HepG2 (cell line): ENCODE measurements around the gene OAT. TPM values are rescaled to one million over a fixed set of nuclear protein-coding genes. Genes with fewer than 3 reads are reported as not detected.

Experiments
- ARNT ChIP-seq: fragments of 450-650 bp; IDR thresholded peaks from 2 replicates; pipeline ENCODE4 v1.6.1; 2017
- EED ChIP-seq: sonication (generic); formaldehyde crosslinking; IDR thresholded peaks from 2 replicates; pipeline ENCODE4 v1.5.0; 2020; ENCODE audit warnings: mild to moderate bottlenecking, missing genetic modification reagents
- ELF1 ChIP-seq: sonication (generic); formaldehyde crosslinking; IDR thresholded peaks from 2 replicates; pipeline ENCODE4 v1.4.0; 2020; ENCODE audit warnings: missing genetic modification reagents
- ELF3 ChIP-seq: IDR thresholded peaks from 2 replicates; pipeline ENCODE4 v1.6.1; 2016; ENCODE audit warnings: missing genetic modification reagents, missing compliant biosample characterization
- FOXA3 ChIP-seq: IDR thresholded peaks from 2 replicates; pipeline ENCODE4 v1.6.1; 2016; ENCODE audit warnings: missing genetic modification reagents, missing compliant biosample characterization
- GABPB1 ChIP-seq: IDR thresholded peaks from 2 replicates; pipeline ENCODE4 v1.6.1; 2016; ENCODE audit warnings: mild to moderate bottlenecking, missing genetic modification reagents, moderate library complexity, missing compliant biosample characterization
- HNRNPK ChIP-seq: fragments of 200-400 bp; formaldehyde crosslinking; IDR thresholded peaks from 2 replicates; pipeline ENCODE4 v1.6.1; 2018; ENCODE audit warnings: low read length, low read depth, moderate library complexity, mild to moderate bottlenecking; ENCODE audit not compliant: poor library complexity, severe bottlenecking
- NCOA5 ChIP-seq: sonication (generic); formaldehyde crosslinking; IDR thresholded peaks from 2 replicates; pipeline ENCODE4 v1.4.0; 2020; ENCODE audit warnings: missing genetic modification reagents
- NR2F1 ChIP-seq, 2 experiments: fragments of 450-650 bp in 1 of 2; formaldehyde crosslinking in 1 of 2; IDR thresholded peaks; 2 replicates each; pipeline versions ENCODE4 v1.5.0 to v1.6.1; 2016 to 2020; ENCODE audit warnings: mild to moderate bottlenecking in 1 of 2, missing compliant biosample characterization in 1 of 2, missing genetic modification reagents in 1 of 2, moderate library complexity in 1 of 2
- POLR2AphosphoS5 ChIP-seq: IDR thresholded peaks from 2 replicates; pipeline ENCODE4 v1.6.1; 2012; ENCODE audit warnings: low read depth, low read length
- PRMT3 ChIP-seq: sonication (generic); formaldehyde crosslinking; IDR thresholded peaks from 2 replicates; pipeline ENCODE4 v1.8.1; 2022; ENCODE audit warnings: low read depth, mild to moderate bottlenecking, moderate library complexity, missing genetic modification reagents, borderline replicate concordance
- RFX1 ChIP-seq: fragments of 450-650 bp; IDR thresholded peaks from 2 replicates; pipeline ENCODE4 v1.6.1; 2017
- SKI ChIP-seq: fragments of 450-650 bp; IDR thresholded peaks from one replicate; pipeline ENCODE4 v1.6.1; 2018; ENCODE audit warnings: mild to moderate bottlenecking; ENCODE audit not compliant: partially characterized antibody
- ZNF432 ChIP-seq: sonication (generic); formaldehyde crosslinking; IDR thresholded peaks from 2 replicates; pipeline ENCODE4 v1.5.0; 2020; ENCODE audit warnings: missing genetic modification reagents, mild to moderate bottlenecking, borderline replicate concordance
- ZNF501 ChIP-seq: sonication (generic); formaldehyde crosslinking; IDR thresholded peaks from 2 replicates; pipeline ENCODE4 v1.5.1; 2020; ENCODE audit warnings: mild to moderate bottlenecking, moderate library complexity, missing genetic modification reagents
- ZNF562 ChIP-seq: sonication (generic); formaldehyde crosslinking; IDR thresholded peaks from 2 replicates; pipeline ENCODE4 v1.8.0; 2022; ENCODE audit warnings: missing genetic modification reagents, borderline replicate concordance
- ZNF768 ChIP-seq: sonication (generic); formaldehyde crosslinking; IDR thresholded peaks from 2 replicates; pipeline ENCODE4 v1.4.0; 2020; ENCODE audit warnings: missing genetic modification reagents
- ZNF841 ChIP-seq: sonication (generic); formaldehyde crosslinking; IDR thresholded peaks from 2 replicates; pipeline ENCODE4 v1.8.1; 2023; ENCODE audit warnings: missing genetic modification reagents, borderline replicate concordance
- polyA plus RNA-seq, 8 experiments: library from polyadenylated mRNA; depleted of rRNA in 3 of 8; stranded (reverse) in 7 of 8; unstranded in 1 of 8; fragments of >200 nt; fragmentation: Illumina TruSeq in 4 of 8; extraction: Trizol in 4 of 8; gene quantifications; 2 replicates each; pipeline versions ENCODE4 v1.2.1 to v1.2.3, GENCODE V29; 2011 to 2016; ENCODE audit warnings: low read depth in 4 of 8, missing spikeins in 1 of 8, mixed read lengths in 1 of 8; ENCODE audit not compliant: insufficient read depth in 1 of 8
- total RNA-seq, 5 experiments: library from RNA; depleted of rRNA; stranded (reverse); fragments of >200 nt; fragmentation: Illumina TruSeq; extraction: Trizol; gene quantifications; 2 replicates each; pipeline ENCODE4 v1.2.3, GENCODE V29; 2016; ENCODE audit warnings: low read depth in 1 of 5
- TF ChIP-seq, protein P1 (sequence below): sonication (generic); formaldehyde crosslinking; IDR thresholded peaks from 2 replicates; pipeline ENCODE4 v1.8.0; 2022; ENCODE audit warnings: mild to moderate bottlenecking, missing genetic modification reagents
- TF ChIP-seq, protein P2 (sequence below): sonication (generic); formaldehyde crosslinking; IDR thresholded peaks from 2 replicates; pipeline ENCODE4 v1.8.1; 2023; ENCODE audit warnings: mild to moderate bottlenecking, missing genetic modification reagents, borderline replicate concordance
- TF ChIP-seq, protein P3 (sequence below): sonication (generic); formaldehyde crosslinking; IDR thresholded peaks from 2 replicates; pipeline ENCODE4 v1.4.0; 2020; ENCODE audit warnings: mild to moderate bottlenecking, missing genetic modification reagents
- TF ChIP-seq, protein P4 (sequence below): sonication (generic); formaldehyde crosslinking; IDR thresholded peaks from 2 replicates; pipeline ENCODE4 v1.4.0; 2020; ENCODE audit warnings: missing genetic modification reagents, borderline replicate concordance

OAT gene
- total and polyA plus RNA-seq, 2 of the 13 experiments (the other 11 are each of a cell fraction or from before 2014, with no cell fraction given): 87.8 to 96.7 TPM

DNA sequence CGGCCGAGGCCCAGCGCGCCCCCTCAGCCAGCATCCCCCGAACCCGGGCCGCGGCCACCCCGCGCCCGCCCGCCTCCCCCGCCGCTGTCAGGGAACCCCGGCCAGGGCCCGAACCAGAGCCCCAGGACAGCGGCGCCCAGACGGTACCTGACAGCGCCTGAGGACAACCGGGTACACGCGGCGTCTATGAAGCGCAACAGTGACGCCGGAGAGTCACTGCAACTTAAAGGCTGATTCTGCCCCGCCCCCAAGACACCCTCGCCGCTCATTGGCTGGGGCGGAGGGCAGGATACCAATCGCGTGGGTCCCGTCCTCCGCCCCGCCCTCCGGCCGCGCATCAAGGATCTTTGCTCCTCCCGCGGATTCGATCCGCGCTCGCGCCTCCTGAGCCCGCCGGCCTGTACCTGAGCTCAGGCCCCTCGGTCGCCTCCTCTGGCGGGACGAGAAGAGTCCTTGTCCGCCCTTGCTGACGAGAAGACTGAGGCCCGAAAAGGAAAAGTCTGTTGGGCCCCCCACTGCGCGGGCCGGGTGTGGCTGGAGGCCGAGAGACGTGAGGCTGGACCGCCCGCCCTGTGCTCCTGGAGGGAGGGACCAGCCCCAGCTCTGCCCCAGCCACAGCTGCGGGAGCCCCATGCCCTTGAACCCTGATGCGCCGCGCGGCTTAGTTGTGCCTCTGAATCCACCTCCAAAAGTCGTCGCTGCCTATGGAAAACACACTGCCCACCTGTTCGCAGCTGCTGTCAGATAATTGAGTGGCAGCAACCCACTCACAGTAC lies at the start of gene OAT (continued):
- TF ChIP-seq ZNF432: no peak
- TF ChIP-seq ZNF501 (CRISPR knock-in tag): no peak
- TF ChIP-seq FOXA3: peak; percentile 29; the same call in 1 of the 2 replicates
- TF ChIP-seq EED (CRISPR knock-in tag): no peak
- peak; percentile 54 for TF ChIP-seq SKI
- no peak for TF ChIP-seq ZNF841 (CRISPR knock-in tag)
- TF ChIP-seq GABPB1 (CRISPR knock-in tag): peak; percentile 63; the same call in 1 of the 2 replicates
- TF ChIP-seq, protein P1, sequence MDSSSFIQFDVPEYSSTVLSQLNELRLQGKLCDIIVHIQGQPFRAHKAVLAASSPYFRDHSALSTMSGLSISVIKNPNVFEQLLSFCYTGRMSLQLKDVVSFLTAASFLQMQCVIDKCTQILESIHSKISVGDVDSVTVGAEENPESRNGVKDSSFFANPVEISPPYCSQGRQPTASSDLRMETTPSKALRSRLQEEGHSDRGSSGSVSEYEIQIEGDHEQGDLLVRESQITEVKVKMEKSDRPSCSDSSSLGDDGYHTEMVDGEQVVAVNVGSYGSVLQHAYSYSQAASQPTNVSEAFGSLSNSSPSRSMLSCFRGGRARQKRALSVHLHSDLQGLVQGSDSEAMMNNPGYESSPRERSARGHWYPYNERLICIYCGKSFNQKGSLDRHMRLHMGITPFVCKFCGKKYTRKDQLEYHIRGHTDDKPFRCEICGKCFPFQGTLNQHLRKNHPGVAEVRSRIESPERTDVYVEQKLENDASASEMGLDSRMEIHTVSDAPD: no peak
- peak; percentile 96 for TF ChIP-seq POLR2AphosphoS5
- TF ChIP-seq ARNT: no peak
- 0 out of 2 replicates have a peak, but pooled peaks have one; percentile 52 for TF ChIP-seq PRMT3 (CRISPR knock-in tag)
- TF ChIP-seq, protein P2, sequence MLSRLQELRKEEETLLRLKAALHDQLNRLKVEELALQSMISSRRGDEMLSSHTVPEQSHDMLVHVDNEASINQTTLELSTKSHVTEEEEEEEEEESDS: no peak
- no peak for TF ChIP-seq RFX1
- no peak for TF ChIP-seq NR2F1 (CRISPR knock-in tag; IDR thresholded peaks at IDR 0.05)
- TF ChIP-seq, protein P3, sequence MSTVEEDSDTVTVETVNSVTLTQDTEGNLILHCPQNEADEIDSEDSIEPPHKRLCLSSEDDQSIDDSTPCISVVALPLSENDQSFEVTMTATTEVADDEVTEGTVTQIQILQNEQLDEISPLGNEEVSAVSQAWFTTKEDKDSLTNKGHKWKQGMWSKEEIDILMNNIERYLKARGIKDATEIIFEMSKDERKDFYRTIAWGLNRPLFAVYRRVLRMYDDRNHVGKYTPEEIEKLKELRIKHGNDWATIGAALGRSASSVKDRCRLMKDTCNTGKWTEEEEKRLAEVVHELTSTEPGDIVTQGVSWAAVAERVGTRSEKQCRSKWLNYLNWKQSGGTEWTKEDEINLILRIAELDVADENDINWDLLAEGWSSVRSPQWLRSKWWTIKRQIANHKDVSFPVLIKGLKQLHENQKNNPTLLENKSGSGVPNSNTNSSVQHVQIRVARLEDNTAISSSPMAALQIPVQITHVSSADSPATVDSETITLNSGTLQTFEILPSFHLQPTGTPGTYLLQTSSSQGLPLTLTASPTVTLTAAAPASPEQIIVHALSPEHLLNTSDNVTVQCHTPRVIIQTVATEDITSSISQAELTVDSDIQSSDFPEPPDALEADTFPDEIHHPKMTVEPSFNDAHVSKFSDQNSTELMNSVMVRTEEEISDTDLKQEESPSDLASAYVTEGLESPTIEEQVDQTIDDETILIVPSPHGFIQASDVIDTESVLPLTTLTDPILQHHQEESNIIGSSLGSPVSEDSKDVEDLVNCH (CRISPR knock-in tag): 0 out of 2 replicates have a peak, but pooled peaks have one; percentile 72
- TF ChIP-seq ELF1 (CRISPR knock-in tag): no peak; the same call in 1 of the 2 replicates
- TF ChIP-seq, protein P4, sequence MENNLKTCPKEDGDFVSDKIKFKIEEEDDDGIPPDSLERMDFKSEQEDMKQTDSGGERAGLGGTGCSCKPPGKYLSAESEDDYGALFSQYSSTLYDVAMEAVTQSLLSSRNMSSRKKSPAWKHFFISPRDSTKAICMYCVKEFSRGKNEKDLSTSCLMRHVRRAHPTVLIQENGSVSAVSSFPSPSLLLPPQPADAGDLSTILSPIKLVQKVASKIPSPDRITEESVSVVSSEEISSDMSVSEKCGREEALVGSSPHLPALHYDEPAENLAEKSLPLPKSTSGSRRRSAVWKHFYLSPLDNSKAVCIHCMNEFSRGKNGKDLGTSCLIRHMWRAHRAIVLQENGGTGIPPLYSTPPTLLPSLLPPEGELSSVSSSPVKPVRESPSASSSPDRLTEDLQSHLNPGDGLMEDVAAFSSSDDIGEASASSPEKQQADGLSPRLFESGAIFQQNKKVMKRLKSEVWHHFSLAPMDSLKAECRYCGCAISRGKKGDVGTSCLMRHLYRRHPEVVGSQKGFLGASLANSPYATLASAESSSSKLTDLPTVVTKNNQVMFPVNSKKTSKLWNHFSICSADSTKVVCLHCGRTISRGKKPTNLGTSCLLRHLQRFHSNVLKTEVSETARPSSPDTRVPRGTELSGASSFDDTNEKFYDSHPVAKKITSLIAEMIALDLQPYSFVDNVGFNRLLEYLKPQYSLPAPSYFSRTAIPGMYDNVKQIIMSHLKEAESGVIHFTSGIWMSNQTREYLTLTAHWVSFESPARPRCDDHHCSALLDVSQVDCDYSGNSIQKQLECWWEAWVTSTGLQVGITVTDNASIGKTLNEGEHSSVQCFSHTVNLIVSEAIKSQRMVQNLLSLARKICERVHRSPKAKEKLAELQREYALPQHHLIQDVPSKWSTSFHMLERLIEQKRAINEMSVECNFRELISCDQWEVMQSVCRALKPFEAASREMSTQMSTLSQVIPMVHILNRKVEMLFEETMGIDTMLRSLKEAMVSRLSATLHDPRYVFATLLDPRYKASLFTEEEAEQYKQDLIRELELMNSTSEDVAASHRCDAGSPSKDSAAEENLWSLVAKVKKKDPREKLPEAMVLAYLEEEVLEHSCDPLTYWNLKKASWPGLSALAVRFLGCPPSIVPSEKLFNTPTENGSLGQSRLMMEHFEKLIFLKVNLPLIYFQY (CRISPR knock-in tag): peak; percentile 34; the same call in 1 of the 2 replicates
- 0 out of 2 replicates have a peak, but pooled peaks have one; percentile 6 for TF ChIP-seq ZNF768 (CRISPR knock-in tag)
- TF ChIP-seq ELF3 (CRISPR knock-in tag): peak; percentile 45
- no peak for TF ChIP-seq NCOA5
- TF ChIP-seq ZNF562 (CRISPR knock-in tag): no peak
- TF ChIP-seq HNRNPK: no peak
